HEK293T (cell line): ENCODE results near the gene KCNK2.

Experiments used
- CTBP1 ChIP-seq: fragments of 450-650 bp; IDR thresholded peaks from 2 replicates; pipeline ENCODE4 v1.6.1; 2016; ENCODE audit warnings: borderline replicate concordance
- NFRKB ChIP-seq: fragments of 450-650 bp; IDR thresholded peaks from 2 replicates; pipeline ENCODE4 v1.6.1; 2016; ENCODE audit warnings: mild to moderate bottlenecking, moderate library complexity

- TF ChIP-seq CTBP1 (no peak), NFRKB (no peak)
Measured at GRCh38 chr1:215160351-215160750, 77.8 kb downstream of the KCNK2 start.
